Neuronal stem cell (in vitro differentiated cells): ENCODE results near the gene PLCB2.

Source experiments
- DNase-seq: peaks from one replicate; pipeline ENCODE4 v3.0.0-alpha.2; 2013; ENCODE audit warnings: low spot score
- H2AFZ ChIP-seq: one replicate; pipeline ENCODE4 v1.6.1; 2013; ENCODE audit warnings: mild to moderate bottlenecking, low read length, inconsistent platforms
- H2AK5ac ChIP-seq: 2 replicates; pipeline ENCODE4 v1.6.1; 2013; ENCODE audit warnings: low read depth, mild to moderate bottlenecking, inconsistent platforms, low read length, moderate library complexity, mixed read lengths
- H2BK120ac ChIP-seq: 2 replicates; pipeline ENCODE4 v1.6.1; 2013; ENCODE audit warnings: low read depth, mild to moderate bottlenecking, inconsistent platforms, low read length, moderate library complexity, mixed read lengths
- H2BK12ac ChIP-seq: one replicate; pipeline ENCODE4 v1.6.1; 2013; ENCODE audit warnings: low read length, inconsistent platforms
- H2BK15ac ChIP-seq: 2 replicates; pipeline ENCODE4 v1.6.1; 2013; ENCODE audit warnings: mild to moderate bottlenecking, low read length, inconsistent platforms, mixed read lengths
- H2BK5ac ChIP-seq: one replicate; pipeline ENCODE4 v1.6.1; 2013; ENCODE audit warnings: inconsistent platforms, mild to moderate bottlenecking, low read length, moderate library complexity
- H3K14ac ChIP-seq: one replicate; pipeline ENCODE4 v1.6.1; 2013; ENCODE audit warnings: low read length, inconsistent platforms
- H3K18ac ChIP-seq: 2 replicates; pipeline ENCODE4 v1.6.1; 2013; ENCODE audit warnings: low read length, inconsistent platforms
- H3K23ac ChIP-seq: 2 replicates; pipeline ENCODE4 v1.6.1; 2013; ENCODE audit warnings: low read depth, mild to moderate bottlenecking, mixed read lengths, low read length, inconsistent platforms; ENCODE audit not compliant: poor library complexity
- H3K27ac ChIP-seq: replicated peaks from 3 replicates; pipeline ENCODE4 v1.5.1; 2013; ENCODE audit warnings: low read length, inconsistent platforms
- H3K27me3 ChIP-seq, 3 experiments: 2 replicates each; pipeline ENCODE4 v1.6.1; 2013; ENCODE audit warnings: low read length in 3 of 3, mild to moderate bottlenecking in 2 of 3, inconsistent platforms in 1 of 3, low read depth in 1 of 3, mixed read lengths in 1 of 3, moderate library complexity in 1 of 3; ENCODE audit not compliant: control insufficient read depth in 3 of 3, insufficient read depth in 3 of 3
- H3K36me3 ChIP-seq, 2 donors: replicated peaks in 1 of 2; 2 replicates each; pipeline ENCODE4 v1.6.1; 2013; ENCODE audit warnings: low read length in 2 of 2; ENCODE audit not compliant: control insufficient read depth in 2 of 2, insufficient read depth in 2 of 2
- H3K4ac ChIP-seq: 2 replicates; pipeline ENCODE4 v1.6.1; 2013; ENCODE audit warnings: inconsistent platforms, mild to moderate bottlenecking, low read length, moderate library complexity
- H3K4me1 ChIP-seq, 2 donors: 1 replicate in 1 of 2; 2 replicates in 1 of 2; pipeline ENCODE4 v1.6.1; 2013; ENCODE audit warnings: low read length in 2 of 2, low read depth in 1 of 2; ENCODE audit not compliant: control insufficient read depth in 2 of 2, insufficient read depth in 1 of 2
- H3K4me2 ChIP-seq: one replicate; pipeline ENCODE4 v1.6.1; 2013; ENCODE audit warnings: mild to moderate bottlenecking, low read length, inconsistent platforms; ENCODE audit not compliant: insufficient read depth, poor library complexity, severe bottlenecking
- H3K4me3 ChIP-seq, 2 donors: 2 replicates each; pipeline ENCODE4 v1.5.1; 2013; ENCODE audit warnings: low read length in 2 of 2, mild to moderate bottlenecking in 2 of 2, inconsistent platforms in 1 of 2, moderate library complexity in 1 of 2
- H3K79me1 ChIP-seq: one replicate; pipeline ENCODE4 v1.6.1; 2013; ENCODE audit warnings: low read depth, mild to moderate bottlenecking, inconsistent platforms, low read length, moderate library complexity
- H3K9ac ChIP-seq: one replicate; pipeline ENCODE4 v1.6.1; 2013; ENCODE audit warnings: mild to moderate bottlenecking, low read depth, low read length, inconsistent platforms; ENCODE audit not compliant: poor library complexity
- H3K9me3 ChIP-seq, 2 donors: replicated peaks in 1 of 2; 2 replicates each; pipeline versions ENCODE3 to v1.6.1; 2013; ENCODE audit warnings: low read length in 2 of 2, mild to moderate bottlenecking in 2 of 2, inconsistent platforms in 1 of 2, low read depth in 1 of 2, mixed read lengths in 1 of 2, moderate library complexity in 1 of 2; ENCODE audit not compliant: control insufficient read depth in 2 of 2, insufficient read depth in 1 of 2
- H4K8ac ChIP-seq: one replicate; pipeline ENCODE4 v1.6.1; 2013; ENCODE audit warnings: low read depth, mild to moderate bottlenecking, inconsistent platforms, low read length, moderate library complexity
- H4K91ac ChIP-seq: one replicate; pipeline ENCODE4 v1.6.1; 2013; ENCODE audit warnings: low read length, low read depth, mild to moderate bottlenecking, inconsistent platforms; ENCODE audit not compliant: poor library complexity
- WGBS, 2 donors: extraction: QIAGEN DNeasy Blood & Tissue Kit; methylation state at CpG; one replicate each; pipeline ENCODE4 v1.1.7; 2013; ENCODE audit warnings: missing lambda C conversion rate in 2 of 2, mixed read lengths in 1 of 2; ENCODE audit not compliant: insufficient read length in 2 of 2, insufficient replicate concordance in 1 of 2; ENCODE audit errors: extremely low coverage in 2 of 2; 5-methylcytosine and 5-hydroxymethylcytosine counted together

The PLCB2 gene

DNA sequence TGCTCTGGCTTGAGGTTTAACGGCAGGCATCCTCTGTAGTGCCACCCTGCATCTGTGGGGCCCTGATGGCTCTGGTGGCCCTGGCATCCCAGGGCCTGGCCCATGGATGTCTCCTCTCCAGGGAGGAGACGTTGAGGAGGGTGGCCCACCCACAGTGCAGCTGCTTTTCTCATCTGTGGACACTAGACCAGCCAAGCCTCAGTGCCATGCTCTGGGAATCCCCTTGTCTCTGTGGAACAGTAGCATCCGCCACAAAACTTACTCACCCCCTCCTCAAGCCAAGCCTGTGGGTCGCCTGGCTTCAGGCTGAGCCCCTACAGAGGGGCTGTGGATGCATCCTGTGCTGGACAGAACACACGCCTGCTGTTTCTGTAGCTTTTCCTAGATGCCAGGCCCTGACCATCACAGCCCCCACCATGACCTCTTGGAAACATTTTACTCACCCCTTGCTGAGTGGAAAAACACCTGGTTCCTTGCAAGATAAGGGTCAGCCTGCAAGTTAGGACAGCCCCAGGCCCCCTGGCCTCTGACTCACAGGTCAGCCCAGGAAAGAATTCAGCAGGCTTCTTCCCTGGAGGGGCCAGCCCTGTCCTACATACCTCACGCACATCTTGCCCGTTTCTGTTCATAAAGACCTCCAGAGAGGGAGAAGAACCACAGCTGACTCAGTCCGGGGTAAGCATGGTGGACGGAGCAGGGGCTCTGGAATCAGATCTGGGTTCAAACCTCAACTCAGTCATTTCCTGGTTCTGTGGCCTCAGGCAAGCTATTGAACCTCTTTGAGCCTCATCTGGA lies 49.9 kb downstream of the PLCB2 start:
- no peak overlapping the region for H3K9ac ChIP-seq
- no peak overlapping the region for H2BK120ac ChIP-seq
- H2BK15ac ChIP-seq, result no peak overlapping the region
- no peak overlapping the region for H3K4me2 ChIP-seq
- no peak overlapping the region for H4K8ac ChIP-seq
- H3K4ac ChIP-seq, result no peak overlapping the region
- peaks cover 2 to 15% of the 10 kb centered on the region in 2 donors for H3K4me1 ChIP-seq
- no peak overlapping the region for H3K23ac ChIP-seq
- H2BK12ac ChIP-seq, result no peak overlapping the region
- no peak overlapping the region for H3K27ac ChIP-seq
- H3K9me3 ChIP-seq, result no peaks in the 10 kb centered on the region
- no peaks in the 10 kb centered on the region for H3K36me3 ChIP-seq
- no peak overlapping the region for H4K91ac ChIP-seq
- H2BK5ac ChIP-seq, result no peak overlapping the region
- no peak overlapping the region for H3K14ac ChIP-seq
- H3K18ac ChIP-seq, result peak overlapping the region; percentile 6
- peaks cover 8 to 17% (median 16%) of the 10 kb centered on the region in 3 experiments for H3K27me3 ChIP-seq
- no peak for DNase-seq
- no CpG with 5 or more reads among the region's 9 CpGs for whole genome bisulfite sequencing, 2 donors
- H3K79me1 ChIP-seq, result no peaks in the 10 kb centered on the region
- H2AFZ ChIP-seq, result peak overlapping the region; percentile 26
- H3K4me3 ChIP-seq, result no peak overlapping the region
- H2AK5ac ChIP-seq, result no peak overlapping the region

GRCh38 chr15:40256638-40257235 lies 51.0 kb downstream of the PLCB2 start:
- H3K18ac ChIP-seq, result peak overlapping the region; percentile 36

DNA sequence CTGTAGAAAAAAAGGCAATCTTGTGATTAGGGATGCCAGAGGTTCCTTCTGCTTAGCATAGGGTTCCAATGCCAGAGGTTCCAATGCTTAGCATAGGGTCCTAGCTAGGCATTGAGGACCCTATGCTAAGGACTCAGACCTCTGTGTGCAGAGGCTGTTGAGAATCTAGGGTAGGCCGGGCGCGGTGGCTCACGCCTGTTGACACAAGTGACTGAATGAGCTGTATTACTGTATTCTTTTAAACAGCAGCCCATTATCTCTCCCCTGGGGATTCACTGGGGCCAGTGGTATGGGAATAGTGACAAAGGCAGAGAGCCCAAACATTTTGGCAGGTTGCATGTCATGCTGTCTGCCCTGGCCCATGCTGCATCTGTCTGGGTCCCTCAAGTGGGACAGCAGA lies 52.7 kb downstream of the PLCB2 start:
- Histone ChIP-seq H3K4ac (no peak overlapping the region), H2BK12ac (no peak overlapping the region), H3K4me3 (no peak overlapping the region), H3K36me3 (no peaks in the 10 kb centered on the region), H3K9ac (no peak overlapping the region), H3K4me1 (peaks cover 4 to 23% of the 10 kb centered on the region in 2 donors), H2BK120ac (no peak overlapping the region), H3K14ac (no peak overlapping the region), H3K23ac (no peak overlapping the region), H3K27me3 (peaks cover 20 to 40% (median 38%) of the 10 kb centered on the region in 3 experiments), H3K9me3 (no peaks in the 10 kb centered on the region), H4K91ac (no peak overlapping the region), H3K27ac (no peak overlapping the region), H3K79me1 (no peaks in the 10 kb centered on the region), H2AFZ (no peak overlapping the region), H3K18ac (no peak overlapping the region), H2BK15ac (no peak overlapping the region), H4K8ac (no peak overlapping the region), H3K4me2 (no peak overlapping the region), H2BK5ac (no peak overlapping the region), H2AK5ac (no peak overlapping the region)
- no peak for DNase-seq
- WGBS, 2 donors, result no CpG with 5 or more reads among the region's 4 CpGs

More at GRCh38 chr15:40256638-40257235, 51.0 kb downstream of the PLCB2 start:
- Histone ChIP-seq H3K4me1 (peaks cover 2 to 15% of the 10 kb centered on the region in 2 donors), H4K8ac (no peak overlapping the region), H3K27ac (no peak overlapping the region), H3K4ac (no peak overlapping the region), H3K4me3 (no peak overlapping the region), H2BK15ac (no peak overlapping the region), H3K36me3 (no peaks in the 10 kb centered on the region), H3K79me1 (no peaks in the 10 kb centered on the region), H3K9ac (no peak overlapping the region), H3K23ac (no peak overlapping the region), H3K9me3 (no peaks in the 10 kb centered on the region), H3K4me2 (no peak overlapping the region), H2AK5ac (no peak overlapping the region), H2AFZ (no peak overlapping the region), H4K91ac (no peak overlapping the region), H2BK12ac (no peak overlapping the region), H2BK5ac (no peak overlapping the region), H2BK120ac (no peak overlapping the region), H3K27me3 (peaks cover 17 to 28% (median 27%) of the 10 kb centered on the region in 3 experiments), H3K14ac (no peak overlapping the region)
- no CpG with 5 or more reads among the region's 17 CpGs for WGBS, 2 donors
- DNase-seq, result no peak

- Histone ChIP-seq H3K14ac (no peak overlapping the region), H3K4ac (no peak overlapping the region), H2AFZ (no peak overlapping the region), H3K4me1 (peaks cover 4 to 23% of the 10 kb centered on the region in 2 donors), H3K27me3 (peaks cover 20 to 44% (median 42%) of the 10 kb centered on the region in 3 experiments), H2BK12ac (no peak overlapping the region), H2AK5ac (no peak overlapping the region), H3K27ac (no peak overlapping the region), H4K8ac (no peak overlapping the region), H2BK15ac (no peak overlapping the region), H3K9ac (no peak overlapping the region), H4K91ac (no peak overlapping the region), H3K23ac (no peak overlapping the region), H3K18ac (no peak overlapping the region), H3K4me2 (no peak overlapping the region), H3K9me3 (no peaks in the 10 kb centered on the region), H3K79me1 (no peaks in the 10 kb centered on the region), H2BK5ac (no peak overlapping the region), H2BK120ac (no peak overlapping the region), H3K4me3 (no peak overlapping the region), H3K36me3 (no peaks in the 10 kb centered on the region)
- no peak for DNase-seq
- WGBS, 2 donors, result no CpG with 5 or more reads among the region's 3 CpGs
Measured at GRCh38 chr15:40254452-40254851, 53.3 kb downstream of the PLCB2 start.
